Endothelial cell of umbilical vein (primary cell): ENCODE measurements around the gene UBE3B.

Experiments
- EZH2 ChIP-seq: IDR thresholded peaks from 2 replicates; pipeline ENCODE4 v1.6.1; 2012; ENCODE audit warnings: borderline replicate concordance, low read depth, mild to moderate bottlenecking, moderate library complexity, low read length, inconsistent platforms; ENCODE audit not compliant: severe bottlenecking
- POLR2A ChIP-seq: IDR thresholded peaks from 2 replicates; pipeline ENCODE4 v1.6.1; 2012; ENCODE audit warnings: low read depth, mild to moderate bottlenecking, control low read depth, low read length
- POLR2AphosphoS5 ChIP-seq: IDR thresholded peaks from 2 replicates; pipeline ENCODE4 v1.6.1; 2012; ENCODE audit warnings: low read depth, mild to moderate bottlenecking, control low read depth, low read length, moderate library complexity; ENCODE audit not compliant: insufficient read depth
- TF ChIP-seq, protein P1 (sequence below), 2 donors: IDR thresholded peaks; 1 replicate in 1 of 2; 2 replicates in 1 of 2; pipeline ENCODE4 v1.5.1; 2011; ENCODE audit warnings: low read length in 2 of 2, mild to moderate bottlenecking in 2 of 2, moderate library complexity in 2 of 2, control low read depth in 1 of 2, inconsistent platforms in 1 of 2, low read depth in 1 of 2; ENCODE audit not compliant: insufficient read depth in 1 of 2; ENCODE audit errors: extremely low read depth in 1 of 2
- TF ChIP-seq, protein P2 (sequence below): IDR thresholded peaks from 2 replicates; pipeline ENCODE4 v1.6.1; 2011; ENCODE audit not compliant: insufficient read depth, insufficient read length

- TF ChIP-seq, protein P1, sequence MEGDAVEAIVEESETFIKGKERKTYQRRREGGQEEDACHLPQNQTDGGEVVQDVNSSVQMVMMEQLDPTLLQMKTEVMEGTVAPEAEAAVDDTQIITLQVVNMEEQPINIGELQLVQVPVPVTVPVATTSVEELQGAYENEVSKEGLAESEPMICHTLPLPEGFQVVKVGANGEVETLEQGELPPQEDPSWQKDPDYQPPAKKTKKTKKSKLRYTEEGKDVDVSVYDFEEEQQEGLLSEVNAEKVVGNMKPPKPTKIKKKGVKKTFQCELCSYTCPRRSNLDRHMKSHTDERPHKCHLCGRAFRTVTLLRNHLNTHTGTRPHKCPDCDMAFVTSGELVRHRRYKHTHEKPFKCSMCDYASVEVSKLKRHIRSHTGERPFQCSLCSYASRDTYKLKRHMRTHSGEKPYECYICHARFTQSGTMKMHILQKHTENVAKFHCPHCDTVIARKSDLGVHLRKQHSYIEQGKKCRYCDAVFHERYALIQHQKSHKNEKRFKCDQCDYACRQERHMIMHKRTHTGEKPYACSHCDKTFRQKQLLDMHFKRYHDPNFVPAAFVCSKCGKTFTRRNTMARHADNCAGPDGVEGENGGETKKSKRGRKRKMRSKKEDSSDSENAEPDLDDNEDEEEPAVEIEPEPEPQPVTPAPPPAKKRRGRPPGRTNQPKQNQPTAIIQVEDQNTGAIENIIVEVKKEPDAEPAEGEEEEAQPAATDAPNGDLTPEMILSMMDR (IDR thresholded peaks at IDR 0.05; ENCODE audit: extremely low read depth in 1 of 2, insufficient read depth in 1 of 2, low read depth in 1 of 2, low read length in 2 of 2): no peak
- no peak for TF ChIP-seq EZH2
- TF ChIP-seq POLR2A: no peak
- TF ChIP-seq POLR2AphosphoS5: no peak
- TF ChIP-seq, protein P2, sequence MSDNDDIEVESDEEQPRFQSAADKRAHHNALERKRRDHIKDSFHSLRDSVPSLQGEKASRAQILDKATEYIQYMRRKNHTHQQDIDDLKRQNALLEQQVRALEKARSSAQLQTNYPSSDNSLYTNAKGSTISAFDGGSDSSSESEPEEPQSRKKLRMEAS: no peak
Measured at GRCh38 chr12:109439181-109439580, 38.3 kb upstream of the UBE3B start.
